Neural cell (in vitro differentiated cells): ENCODE measurements around the gene GHRL.

Experiments
- RAD21 ChIP-seq: fragments of 450-650 bp; conservative IDR thresholded peaks from 2 replicates; pipeline ENCODE4 v1.6.1; 2014; ENCODE audit warnings: antibody characterized with exemption, mild to moderate bottlenecking, moderate library complexity
- TF ChIP-seq, protein P1 (sequence below): fragments of 450-650 bp; IDR thresholded peaks from 2 replicates; pipeline ENCODE4 v1.5.1; 2014; ENCODE audit warnings: antibody characterized with exemption, mild to moderate bottlenecking, moderate library complexity; ENCODE audit not compliant: poor library complexity, severe bottlenecking

DNA sequence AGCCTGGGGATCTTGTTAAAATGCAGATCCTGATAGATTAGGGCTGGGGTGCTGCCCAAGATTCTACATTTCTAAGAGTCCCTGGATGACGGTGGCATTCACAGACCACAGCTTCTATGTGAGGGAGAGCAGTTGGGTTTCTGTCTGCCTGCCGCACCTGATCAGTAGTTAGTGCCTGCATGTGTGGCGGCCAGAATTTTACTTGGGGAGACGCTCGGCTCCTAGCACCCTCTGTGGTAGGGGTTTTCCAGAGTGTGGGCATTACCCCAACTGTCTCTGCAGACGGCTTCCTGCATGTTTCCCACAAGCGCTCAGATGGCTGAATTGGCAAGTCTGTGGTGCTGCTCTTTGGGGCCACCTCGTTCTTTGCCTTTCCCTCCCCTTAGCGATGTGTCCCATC, 8.3 kb downstream of the GHRL start:
- no peak for TF ChIP-seq RAD21
- TF ChIP-seq, protein P1, sequence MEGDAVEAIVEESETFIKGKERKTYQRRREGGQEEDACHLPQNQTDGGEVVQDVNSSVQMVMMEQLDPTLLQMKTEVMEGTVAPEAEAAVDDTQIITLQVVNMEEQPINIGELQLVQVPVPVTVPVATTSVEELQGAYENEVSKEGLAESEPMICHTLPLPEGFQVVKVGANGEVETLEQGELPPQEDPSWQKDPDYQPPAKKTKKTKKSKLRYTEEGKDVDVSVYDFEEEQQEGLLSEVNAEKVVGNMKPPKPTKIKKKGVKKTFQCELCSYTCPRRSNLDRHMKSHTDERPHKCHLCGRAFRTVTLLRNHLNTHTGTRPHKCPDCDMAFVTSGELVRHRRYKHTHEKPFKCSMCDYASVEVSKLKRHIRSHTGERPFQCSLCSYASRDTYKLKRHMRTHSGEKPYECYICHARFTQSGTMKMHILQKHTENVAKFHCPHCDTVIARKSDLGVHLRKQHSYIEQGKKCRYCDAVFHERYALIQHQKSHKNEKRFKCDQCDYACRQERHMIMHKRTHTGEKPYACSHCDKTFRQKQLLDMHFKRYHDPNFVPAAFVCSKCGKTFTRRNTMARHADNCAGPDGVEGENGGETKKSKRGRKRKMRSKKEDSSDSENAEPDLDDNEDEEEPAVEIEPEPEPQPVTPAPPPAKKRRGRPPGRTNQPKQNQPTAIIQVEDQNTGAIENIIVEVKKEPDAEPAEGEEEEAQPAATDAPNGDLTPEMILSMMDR, result no peak
